NT2/D1 (cell line): ENCODE measurements around the gene PSME2.

Source experiments
- SUZ12 ChIP-seq: IDR thresholded peaks from 2 replicates; pipeline ENCODE4 v1.6.1; 2011; ENCODE audit not compliant: insufficient read length, insufficient read depth; ENCODE audit errors: extremely low read depth
- ZNF274 ChIP-seq: IDR thresholded peaks from 2 replicates; pipeline ENCODE4 v1.6.1; 2011; ENCODE audit warnings: mild to moderate bottlenecking, low read depth, low read length

- no peak for TF ChIP-seq ZNF274
- TF ChIP-seq SUZ12: no peak
Measured at GRCh38 chr14:24150567-24150966, 4.2 kb upstream of the PSME2 start.
